HL-60 (cell line): ENCODE data around the gene GLB1L.

ENCODE experiments used
- POLR2AphosphoS5 ChIP-seq: IDR thresholded peaks from 2 replicates; pipeline ENCODE4 v1.6.1; 2012; ENCODE audit warnings: low read depth
- TF ChIP-seq, protein P1 (sequence below): IDR thresholded peaks from one replicate; pipeline ENCODE4 v1.5.1; 2011; ENCODE audit warnings: low read length, control low read depth, inconsistent platforms; ENCODE audit not compliant: insufficient read depth

DNA sequence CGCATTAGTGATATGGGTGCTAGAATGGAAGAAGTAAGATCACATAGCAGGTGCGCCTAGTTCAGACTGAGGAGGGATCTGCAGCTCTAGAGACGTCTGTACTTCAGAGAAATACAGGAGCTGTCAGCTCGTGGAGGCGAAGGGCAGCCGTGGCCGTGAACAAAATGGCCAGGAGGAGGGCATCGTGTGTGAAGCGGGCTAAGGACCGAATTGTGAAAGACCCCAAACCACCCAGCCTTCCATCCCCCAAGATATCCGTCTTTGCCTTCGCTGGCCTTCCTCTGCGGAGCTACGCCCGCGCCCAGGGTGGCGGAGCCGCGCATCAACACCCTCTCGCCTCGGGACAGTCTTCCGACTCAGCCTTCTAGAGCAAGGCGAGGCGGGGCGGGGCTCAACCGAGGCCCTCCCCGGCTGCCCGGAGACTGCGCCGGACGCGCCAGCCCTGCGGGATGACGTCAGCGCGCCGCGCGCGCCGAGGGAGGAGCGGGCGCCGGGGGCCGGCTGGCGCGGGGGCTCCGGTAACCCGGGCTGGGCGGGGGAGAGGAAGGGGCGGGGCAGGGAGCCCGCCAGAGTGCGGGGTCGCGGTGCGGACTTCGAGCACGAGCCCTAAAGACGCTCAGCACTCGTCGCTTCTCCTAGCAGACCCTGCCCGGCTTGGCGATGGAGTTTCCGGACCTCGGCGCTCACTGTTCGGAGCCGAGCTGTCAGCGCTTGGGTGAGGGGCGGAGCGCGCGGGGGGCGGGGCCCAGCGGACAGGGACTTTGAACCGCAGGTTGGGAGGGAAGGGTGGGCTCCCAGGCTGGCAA is 38.7 kb downstream of the GLB1L start, which contains the start of gene ZFAND2B:
- TF ChIP-seq, protein P1, sequence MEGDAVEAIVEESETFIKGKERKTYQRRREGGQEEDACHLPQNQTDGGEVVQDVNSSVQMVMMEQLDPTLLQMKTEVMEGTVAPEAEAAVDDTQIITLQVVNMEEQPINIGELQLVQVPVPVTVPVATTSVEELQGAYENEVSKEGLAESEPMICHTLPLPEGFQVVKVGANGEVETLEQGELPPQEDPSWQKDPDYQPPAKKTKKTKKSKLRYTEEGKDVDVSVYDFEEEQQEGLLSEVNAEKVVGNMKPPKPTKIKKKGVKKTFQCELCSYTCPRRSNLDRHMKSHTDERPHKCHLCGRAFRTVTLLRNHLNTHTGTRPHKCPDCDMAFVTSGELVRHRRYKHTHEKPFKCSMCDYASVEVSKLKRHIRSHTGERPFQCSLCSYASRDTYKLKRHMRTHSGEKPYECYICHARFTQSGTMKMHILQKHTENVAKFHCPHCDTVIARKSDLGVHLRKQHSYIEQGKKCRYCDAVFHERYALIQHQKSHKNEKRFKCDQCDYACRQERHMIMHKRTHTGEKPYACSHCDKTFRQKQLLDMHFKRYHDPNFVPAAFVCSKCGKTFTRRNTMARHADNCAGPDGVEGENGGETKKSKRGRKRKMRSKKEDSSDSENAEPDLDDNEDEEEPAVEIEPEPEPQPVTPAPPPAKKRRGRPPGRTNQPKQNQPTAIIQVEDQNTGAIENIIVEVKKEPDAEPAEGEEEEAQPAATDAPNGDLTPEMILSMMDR = no peak
- TF ChIP-seq POLR2AphosphoS5 = peak; percentile 93
